ENCODE measurements around the gene TNFSF13B.
"Not testable (repeated sequence)": the region's sequence is repeated elsewhere in the genome, so short reads cannot be mapped to it uniquely, and the experiment has no call there.

Gene TNFSF13B

GRCh38 chr13:108269601-108270328 is at the start of gene TNFSF13B:
TNFSF13B (plus strand) TSS chr13:108269718; CDS start chr13:108269896, 178 bp downstream.
- DNase-seq = peak in 1 of 2 donors; percentile 44

GRCh38 chr13:108220041-108220440 is 49.5 kb upstream of the TNFSF13B start:
- DNase-seq = no peak

GRCh38 chr13:108223687-108224503 is 45.6 kb upstream of the TNFSF13B start:
- DNase-seq = no peak

GRCh38 chr13:108225440-108225839 is 44.1 kb upstream of the TNFSF13B start:
- no peak for DNase-seq

- no peak for DNase-seq
Observed at GRCh38 chr13:108226184-108226583, 43.3 kb upstream of the TNFSF13B start.

- peak; percentile 36 to 46 for DNase-seq
Observed at GRCh38 chr13:108227651-108228272, 41.8 kb upstream of the TNFSF13B start.

- no peak for DNase-seq
Observed at GRCh38 chr13:108230377-108230776, 39.1 kb upstream of the TNFSF13B start.

GRCh38 chr13:108249150-108249549 is 20.4 kb upstream of the TNFSF13B start:
- DNase-seq = no peak

GRCh38 chr13:108257248-108257647 is 12.3 kb upstream of the TNFSF13B start:
- DNase-seq = no peak

- no peak for DNase-seq
Observed at GRCh38 chr13:108263621-108264355, 5.7 kb upstream of the TNFSF13B start.

- no peak for DNase-seq
Observed at GRCh38 chr13:108266321-108266990, 3.1 kb upstream of the TNFSF13B start.

- no peak for DNase-seq
Observed at GRCh38 chr13:108267347-108267746, 2.2 kb upstream of the TNFSF13B start.

GRCh38 chr13:108267855-108268254 is 1.7 kb upstream of the TNFSF13B start:
- DNase-seq = not testable (repeated sequence)

GRCh38 chr13:108268466-108269112 is 929 bp upstream of the TNFSF13B start:
- DNase-seq = no peak

- DNase-seq = no peak
Observed at GRCh38 chr13:108270442-108270841, 924 bp downstream of the TNFSF13B start.

GRCh38 chr13:108272333-108272732 is 2.8 kb downstream of the TNFSF13B start:
- no peak for DNase-seq

GRCh38 chr13:108273429-108274118 is 4.1 kb downstream of the TNFSF13B start:
- no peak for DNase-seq

- DNase-seq = no peak
Observed at GRCh38 chr13:108274718-108275117, 5.2 kb downstream of the TNFSF13B start.

GRCh38 chr13:108276060-108276459 is 6.5 kb downstream of the TNFSF13B start:
- no peak for DNase-seq

GRCh38 chr13:108278466-108278865 is 8.9 kb downstream of the TNFSF13B start:
- no peak for DNase-seq

- no peak for DNase-seq
Observed at GRCh38 chr13:108281901-108282300, 12.4 kb downstream of the TNFSF13B start.

Measured in stimulated activated CD4-positive, alpha-beta T cell treated with anti-CD3 and anti-CD28 coated beads, Interleukin-2, amount 100 ng/mL, for 48 hours (primary cell).